Measurements from ENCODE around the gene RANBP1.

DNA sequence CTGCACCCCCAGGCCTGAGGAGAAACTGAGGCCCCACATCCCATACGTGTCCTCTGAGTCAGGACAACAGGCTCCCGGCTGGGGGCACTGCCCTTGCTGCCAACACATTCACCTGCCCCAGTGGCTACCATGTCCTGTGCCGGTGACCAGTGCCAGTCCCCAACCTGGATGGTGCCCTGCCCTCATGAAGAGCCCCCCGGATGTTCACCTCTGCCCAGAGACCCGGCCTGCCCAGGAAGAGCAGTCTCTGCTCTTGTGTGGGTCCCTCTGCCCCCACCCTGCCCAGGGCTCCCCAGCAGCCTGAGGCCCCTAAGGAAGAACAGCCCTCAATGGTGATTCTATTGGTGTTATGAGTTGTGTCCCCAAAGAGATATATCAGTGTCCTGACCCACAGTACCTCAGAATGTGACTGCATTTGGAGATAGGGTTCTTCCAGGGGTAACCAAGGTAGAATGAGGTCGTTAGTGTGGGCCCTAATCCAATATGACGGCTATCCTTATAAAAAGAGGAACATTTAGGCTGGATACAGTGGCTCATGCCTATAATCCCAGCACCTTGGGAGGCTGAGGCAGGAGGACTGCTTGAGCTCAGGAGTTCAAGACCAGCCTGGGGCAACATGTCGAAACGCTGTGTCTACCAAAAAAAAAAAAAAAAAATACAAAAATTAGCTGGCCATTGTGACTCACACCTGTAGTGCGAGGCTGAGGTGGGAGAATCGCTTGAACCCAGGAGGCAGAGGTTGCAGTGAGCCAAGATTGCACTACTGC lies 49.1 kb upstream of the RANBP1 start:
- TF ChIP-seq ETV6 (CRISPR knock-in tag; IDR thresholded peaks at IDR 0.05) = no peak
- TF ChIP-seq, protein P1, sequence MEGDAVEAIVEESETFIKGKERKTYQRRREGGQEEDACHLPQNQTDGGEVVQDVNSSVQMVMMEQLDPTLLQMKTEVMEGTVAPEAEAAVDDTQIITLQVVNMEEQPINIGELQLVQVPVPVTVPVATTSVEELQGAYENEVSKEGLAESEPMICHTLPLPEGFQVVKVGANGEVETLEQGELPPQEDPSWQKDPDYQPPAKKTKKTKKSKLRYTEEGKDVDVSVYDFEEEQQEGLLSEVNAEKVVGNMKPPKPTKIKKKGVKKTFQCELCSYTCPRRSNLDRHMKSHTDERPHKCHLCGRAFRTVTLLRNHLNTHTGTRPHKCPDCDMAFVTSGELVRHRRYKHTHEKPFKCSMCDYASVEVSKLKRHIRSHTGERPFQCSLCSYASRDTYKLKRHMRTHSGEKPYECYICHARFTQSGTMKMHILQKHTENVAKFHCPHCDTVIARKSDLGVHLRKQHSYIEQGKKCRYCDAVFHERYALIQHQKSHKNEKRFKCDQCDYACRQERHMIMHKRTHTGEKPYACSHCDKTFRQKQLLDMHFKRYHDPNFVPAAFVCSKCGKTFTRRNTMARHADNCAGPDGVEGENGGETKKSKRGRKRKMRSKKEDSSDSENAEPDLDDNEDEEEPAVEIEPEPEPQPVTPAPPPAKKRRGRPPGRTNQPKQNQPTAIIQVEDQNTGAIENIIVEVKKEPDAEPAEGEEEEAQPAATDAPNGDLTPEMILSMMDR (IDR thresholded peaks at IDR 0.05) = no peak
- TF ChIP-seq, protein P2, sequence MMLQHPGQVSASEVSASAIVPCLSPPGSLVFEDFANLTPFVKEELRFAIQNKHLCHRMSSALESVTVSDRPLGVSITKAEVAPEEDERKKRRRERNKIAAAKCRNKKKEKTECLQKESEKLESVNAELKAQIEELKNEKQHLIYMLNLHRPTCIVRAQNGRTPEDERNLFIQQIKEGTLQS (CRISPR knock-in tag; conservative IDR thresholded peaks at IDR 0.05) = no peak
- no peak for TF ChIP-seq NR2C2 (CRISPR knock-in tag; IDR thresholded peaks at IDR 0.05)
